NT2/D1 (cell line): Measurements from ENCODE around the gene NEK9.
"Not testable (repeated sequence)": the region's sequence is repeated elsewhere in the genome, so short reads cannot be mapped to it uniquely, and the experiment has no call there.

Experiments
- DNase-seq: peaks from one replicate; pipeline ENCODE4 v3.0.0-alpha.2; 2011; ENCODE audit warnings: low read depth, low spot score
- H3K27me3 ChIP-seq: 2 replicates; pipeline ENCODE4 v1.6.0; 2011; ENCODE audit warnings: mild to moderate bottlenecking; ENCODE audit not compliant: insufficient read length, insufficient read depth
- H3K36me3 ChIP-seq: 2 replicates; pipeline ENCODE4 v1.6.1; 2011; ENCODE audit warnings: mild to moderate bottlenecking, low read length, mixed read lengths; ENCODE audit not compliant: insufficient read depth, insufficient read length
- H3K4me1 ChIP-seq: 2 replicates; pipeline ENCODE4 v1.5.1; 2011; ENCODE audit not compliant: insufficient read depth, insufficient read length
- H3K4me3 ChIP-seq: 2 replicates; pipeline ENCODE4 v1.5.1; 2011; ENCODE audit warnings: low read depth; ENCODE audit not compliant: insufficient read length
- H3K9ac ChIP-seq: 2 replicates; pipeline ENCODE4 v1.6.0; 2011; ENCODE audit warnings: low read depth; ENCODE audit not compliant: insufficient read length
- H3K9me3 ChIP-seq: 2 replicates; pipeline ENCODE4 v1.5.1; 2011; ENCODE audit warnings: mild to moderate bottlenecking, low read length; ENCODE audit not compliant: insufficient read depth
- SUZ12 ChIP-seq: IDR thresholded peaks from 2 replicates; pipeline ENCODE4 v1.6.1; 2011; ENCODE audit not compliant: insufficient read length, insufficient read depth; ENCODE audit errors: extremely low read depth
- YY1 ChIP-seq: IDR thresholded peaks from 2 replicates; pipeline ENCODE4 v1.6.1; 2011; ENCODE audit not compliant: insufficient read length, insufficient read depth
- ZNF274 ChIP-seq: IDR thresholded peaks from 2 replicates; pipeline ENCODE4 v1.6.1; 2011; ENCODE audit warnings: mild to moderate bottlenecking, low read depth, low read length

The NEK9 gene

GRCh38 chr14:75069811-75070145, 57.1 kb downstream of the NEK9 start:
- Histone ChIP-seq H3K4me3 (peak overlapping the region; percentile 70), H3K9ac (peak overlapping the region; percentile 64), H3K9me3 (no peaks in the 10 kb centered on the region), H3K27me3 (no peaks in the 10 kb centered on the region), H3K4me1 (peaks cover 4% of the 10 kb centered on the region), H3K36me3 (no peaks in the 10 kb centered on the region)
- no peak for DNase-seq
- TF ChIP-seq YY1 (no peak), ZNF274 (no peak), SUZ12 (no peak)

- Histone ChIP-seq H3K4me3 (peak within 1 kb of the TSS; percentile 70), H3K36me3 (no peaks in the 10 kb centered on the region), H3K4me1 (peaks cover 4% of the 10 kb centered on the region), H3K9ac (peak within 1 kb of the TSS; percentile 87), H3K27me3 (no peaks in the 10 kb centered on the region), H3K9me3 (no peaks in the 10 kb centered on the region)
- peak; percentile 57 for DNase-seq
- no peak for TF ChIP-seq SUZ12
- TF ChIP-seq YY1 = no peak
- TF ChIP-seq ZNF274 = no peak
Observed at GRCh38 chr14:75069121-75069810, 57.6 kb downstream of the NEK9 start, which contains the start of gene ZC2HC1C. Gene ZC2HC1C, plus strand, starts transcription at chr14:75069641. Its CDS starts 933 bp downstream, at chr14:75070574.

GRCh38 chr14:75068294-75069120, 58.3 kb downstream of the NEK9 start:
- DNase-seq = no peak
- H3K27me3 ChIP-seq = no peaks in the 10 kb centered on the region
- TF ChIP-seq YY1 (no peak), SUZ12 (no peak), ZNF274 (no peak)
- H3K9me3 ChIP-seq = no peaks in the 10 kb centered on the region
- H3K4me3 ChIP-seq = peak overlapping the region; percentile 70
- peaks cover 4% of the 10 kb centered on the region for H3K4me1 ChIP-seq
- H3K9ac ChIP-seq = peak overlapping the region; percentile 87
- no peaks in the 10 kb centered on the region for H3K36me3 ChIP-seq

DNA sequence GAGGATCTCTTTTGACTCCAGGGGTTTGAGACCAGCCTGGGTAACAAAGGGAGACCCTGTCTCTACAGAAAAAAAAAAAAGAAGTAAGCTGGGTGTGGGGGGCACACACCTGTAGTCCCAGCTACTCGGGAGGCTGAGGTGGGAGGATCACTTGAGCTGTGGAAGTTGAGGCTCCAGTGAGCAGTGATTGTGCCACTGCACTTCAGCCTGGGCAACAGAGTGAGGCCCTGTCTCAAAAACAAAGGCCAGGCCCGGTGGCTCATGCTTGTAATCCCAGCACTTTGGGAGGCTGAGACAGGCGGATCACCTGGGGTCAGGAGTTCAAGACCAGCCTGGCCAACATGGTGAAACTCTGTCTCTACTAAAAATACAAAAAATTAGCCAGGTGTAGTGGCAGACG, 59.1 kb downstream of the NEK9 start:
- H3K4me3 ChIP-seq, H3K4me1 ChIP-seq, H3K9me3 ChIP-seq, H3K9ac ChIP-seq, H3K27me3 ChIP-seq, H3K36me3 ChIP-seq, DNase-seq: not testable (repeated sequence)

- TF ChIP-seq SUZ12 (no peak), YY1 (no peak), ZNF274 (no peak)
- H3K36me3 ChIP-seq = peaks cover 2% of the 10 kb centered on the region
- H3K4me1 ChIP-seq = peaks cover 4% of the 10 kb centered on the region
Observed at GRCh38 chr14:75067212-75067611, 59.6 kb downstream of the NEK9 start.

DNA sequence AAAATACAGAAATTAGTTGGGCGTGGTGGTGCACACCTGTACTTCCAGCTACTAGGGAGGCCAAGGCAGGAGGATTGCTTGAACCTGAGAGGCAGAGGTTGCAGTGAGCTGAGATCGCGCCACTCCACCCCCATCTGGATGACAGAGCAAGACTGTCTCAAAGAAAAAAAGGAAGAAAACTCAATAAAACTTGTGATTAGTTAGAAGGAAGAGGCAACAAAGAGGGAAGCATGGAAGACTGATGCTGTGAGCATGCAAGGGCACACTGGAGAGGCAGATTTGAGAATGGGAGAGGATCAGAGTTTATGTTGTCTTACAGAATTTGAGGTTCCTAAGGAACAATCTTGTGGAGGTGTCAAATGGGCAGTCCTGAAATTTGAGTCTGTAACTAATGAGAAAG, 60.2 kb downstream of the NEK9 start:
- TF ChIP-seq ZNF274 = no peak
- no peak for TF ChIP-seq SUZ12
- no peak for TF ChIP-seq YY1
- no peak overlapping the region for H3K9ac ChIP-seq
- H3K4me3 ChIP-seq = no peak overlapping the region
- H3K27me3 ChIP-seq = no peaks in the 10 kb centered on the region
- H3K4me1 ChIP-seq = peaks cover 4% of the 10 kb centered on the region
- peaks cover 2% of the 10 kb centered on the region for H3K36me3 ChIP-seq
- DNase-seq = no peak
- H3K9me3 ChIP-seq = no peaks in the 10 kb centered on the region

More at GRCh38 chr14:75067212-75067611, 59.6 kb downstream of the NEK9 start:
- Histone ChIP-seq H3K27me3 (no peaks in the 10 kb centered on the region), H3K4me3 (no peak overlapping the region), H3K9ac (no peak overlapping the region), H3K9me3 (no peaks in the 10 kb centered on the region)
- no peak for DNase-seq

GRCh38 chr14:75064205-75064567, 62.7 kb downstream of the NEK9 start:
- H3K4me3 ChIP-seq = no peak overlapping the region
- TF ChIP-seq ZNF274 (no peak), SUZ12 (no peak), YY1 (no peak)
- H3K9ac ChIP-seq = no peak overlapping the region

More at GRCh38 chr14:75064205-75064567, 62.7 kb downstream of the NEK9 start:
- H3K9me3 ChIP-seq = peaks cover 10% of the 10 kb centered on the region; the same call in 1 of the 2 replicates
- H3K4me1 ChIP-seq = no peaks in the 10 kb centered on the region
- no peak for DNase-seq
- H3K36me3 ChIP-seq = peaks cover 22% of the 10 kb centered on the region
- H3K27me3 ChIP-seq = no peaks in the 10 kb centered on the region
